ENCODE measurements around the gene NDST1. TPM values are rescaled to one million over a fixed set of nuclear protein-coding genes. Genes with fewer than 3 reads are reported as not detected.

The NDST1 gene
- total RNA-seq, 1 experiment from 2014 or later: 33.1 TPM

DNA sequence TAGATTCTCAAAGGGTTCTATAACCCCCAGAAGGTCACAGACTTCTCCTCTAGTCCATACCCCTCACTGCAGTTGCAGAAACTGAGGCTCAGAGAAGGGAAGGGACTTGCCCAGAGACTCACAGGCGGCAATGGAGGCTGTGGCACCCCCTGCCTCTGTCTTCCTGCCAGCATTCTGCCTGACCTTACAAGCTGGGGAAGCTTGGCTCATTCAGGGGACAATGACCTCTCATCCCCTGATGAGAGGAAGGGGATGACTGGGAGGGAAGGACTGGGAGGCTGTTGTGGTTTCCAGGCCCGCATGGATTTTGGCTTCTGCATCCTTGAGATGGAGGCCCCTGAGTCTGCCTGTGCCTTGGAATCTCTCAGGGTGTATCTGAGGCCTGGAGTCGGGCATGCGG, 897 bp downstream of the NDST1 start (continued):
- TF ChIP-seq ZNF274 (IDR thresholded peaks at IDR 0.05; ENCODE audit: low read depth, low read length) (no peak), POLR2AphosphoS5 (IDR thresholded peaks at IDR 0.05; ENCODE audit: low read depth, low read length) (no peak), FOSL1 (IDR thresholded peaks at IDR 0.05; ENCODE audit: low read depth) (no peak), SIN3A (IDR thresholded peaks at IDR 0.05; ENCODE audit: low read depth) (no peak), CEBPB (IDR thresholded peaks at IDR 0.05; ENCODE audit: low read depth) (no peak), ELF1 (IDR thresholded peaks at IDR 0.05; ENCODE audit: borderline replicate concordance, low read depth) (no peak)
- TF ChIP-seq, protein P1, sequence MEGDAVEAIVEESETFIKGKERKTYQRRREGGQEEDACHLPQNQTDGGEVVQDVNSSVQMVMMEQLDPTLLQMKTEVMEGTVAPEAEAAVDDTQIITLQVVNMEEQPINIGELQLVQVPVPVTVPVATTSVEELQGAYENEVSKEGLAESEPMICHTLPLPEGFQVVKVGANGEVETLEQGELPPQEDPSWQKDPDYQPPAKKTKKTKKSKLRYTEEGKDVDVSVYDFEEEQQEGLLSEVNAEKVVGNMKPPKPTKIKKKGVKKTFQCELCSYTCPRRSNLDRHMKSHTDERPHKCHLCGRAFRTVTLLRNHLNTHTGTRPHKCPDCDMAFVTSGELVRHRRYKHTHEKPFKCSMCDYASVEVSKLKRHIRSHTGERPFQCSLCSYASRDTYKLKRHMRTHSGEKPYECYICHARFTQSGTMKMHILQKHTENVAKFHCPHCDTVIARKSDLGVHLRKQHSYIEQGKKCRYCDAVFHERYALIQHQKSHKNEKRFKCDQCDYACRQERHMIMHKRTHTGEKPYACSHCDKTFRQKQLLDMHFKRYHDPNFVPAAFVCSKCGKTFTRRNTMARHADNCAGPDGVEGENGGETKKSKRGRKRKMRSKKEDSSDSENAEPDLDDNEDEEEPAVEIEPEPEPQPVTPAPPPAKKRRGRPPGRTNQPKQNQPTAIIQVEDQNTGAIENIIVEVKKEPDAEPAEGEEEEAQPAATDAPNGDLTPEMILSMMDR (IDR thresholded peaks at IDR 0.05 in 2 of 3, conservative IDR thresholded peaks at IDR 0.05 in 1 of 3; ENCODE audit: borderline replicate concordance in 1 of 3, insufficient read depth in 1 of 3, low read depth in 2 of 3, low read length in 2 of 3): no peak

DNA sequence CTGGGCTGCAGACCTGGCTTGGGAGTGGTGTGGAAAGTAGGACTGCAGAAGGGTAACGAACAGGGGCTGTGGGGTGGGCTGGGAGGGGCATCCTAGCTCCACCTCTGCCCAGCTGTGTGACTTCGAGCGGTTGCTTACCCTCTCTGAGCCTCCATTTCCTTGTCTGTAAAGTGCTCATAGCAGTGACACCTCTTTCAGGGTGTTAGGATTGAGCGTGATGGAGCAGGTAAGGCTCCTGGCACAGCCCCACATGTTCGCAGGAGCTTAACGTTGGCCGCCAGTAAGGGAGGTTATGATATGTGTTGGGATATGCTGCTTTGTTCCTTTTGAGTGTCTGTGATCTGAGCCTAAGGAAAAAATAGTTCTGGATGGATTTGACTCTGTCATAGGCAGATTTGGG, 2.1 kb downstream of the NDST1 start:
- BruUV-seq (replicated peaks): no TSS peak
- Histone ChIP-seq H2AFZ (ENCODE audit: low read depth, low read length, poor library complexity, severe bottlenecking) (no peak overlapping the region), H3K4me2 (ENCODE audit: low read length) (no peak overlapping the region), H3K27me3 (ENCODE audit: insufficient read depth, low read length) (no peaks in the 10 kb centered on the region), H3K4me1 (ENCODE audit: control insufficient read depth in 1 of 2, insufficient read depth in 2 of 2, low read length in 2 of 2) (peaks cover 7 to 40% of the 10 kb centered on the region in 2 experiments; a peak in 3 of 4 replicates), H3K9ac (ENCODE audit: low read length) (no peak overlapping the region), H4K20me1 (ENCODE audit: insufficient read depth) (no peaks in the 10 kb centered on the region; the same call in 1 of the 2 replicates), H3K9me2 (ENCODE audit: insufficient read depth) (no peaks in the 10 kb centered on the region), H3K36me3 (ENCODE audit: control insufficient read depth in 1 of 2, insufficient read depth in 2 of 2, low read length in 2 of 2) (no peaks in the 10 kb centered on the region), H3K79me2 (ENCODE audit: insufficient read depth, low read length) (peaks cover 66% of the 10 kb centered on the region), H3K27ac (ENCODE audit: low read depth, low read length) (no peak overlapping the region), H3K4me3 (replicated peaks in 1 of 2; ENCODE audit: low read depth in 1 of 2, low read length in 2 of 2) (no peak overlapping the region), H3K9me3 (ENCODE audit: control insufficient read depth in 1 of 2, insufficient read depth in 1 of 2, low read depth in 1 of 2, low read length in 2 of 2) (no peaks in the 10 kb centered on the region)
- intact Hi-C loops (cut with micrococcal nuclease): no loop called here
- ChIA-PET POLR2A (no interaction called here), CTCF (no interaction called here), RAD21 (ENCODE audit: low non-redundant PET in 1 of 2, low total read pairs in 2 of 2, uncharacterized antibody in 2 of 2, unreplicated experiment in 2 of 2) (no interaction called here)
- TF ChIP-seq FOSL1 (IDR thresholded peaks at IDR 0.05; ENCODE audit: low read depth): no peak
- TF ChIP-seq, protein P2, sequence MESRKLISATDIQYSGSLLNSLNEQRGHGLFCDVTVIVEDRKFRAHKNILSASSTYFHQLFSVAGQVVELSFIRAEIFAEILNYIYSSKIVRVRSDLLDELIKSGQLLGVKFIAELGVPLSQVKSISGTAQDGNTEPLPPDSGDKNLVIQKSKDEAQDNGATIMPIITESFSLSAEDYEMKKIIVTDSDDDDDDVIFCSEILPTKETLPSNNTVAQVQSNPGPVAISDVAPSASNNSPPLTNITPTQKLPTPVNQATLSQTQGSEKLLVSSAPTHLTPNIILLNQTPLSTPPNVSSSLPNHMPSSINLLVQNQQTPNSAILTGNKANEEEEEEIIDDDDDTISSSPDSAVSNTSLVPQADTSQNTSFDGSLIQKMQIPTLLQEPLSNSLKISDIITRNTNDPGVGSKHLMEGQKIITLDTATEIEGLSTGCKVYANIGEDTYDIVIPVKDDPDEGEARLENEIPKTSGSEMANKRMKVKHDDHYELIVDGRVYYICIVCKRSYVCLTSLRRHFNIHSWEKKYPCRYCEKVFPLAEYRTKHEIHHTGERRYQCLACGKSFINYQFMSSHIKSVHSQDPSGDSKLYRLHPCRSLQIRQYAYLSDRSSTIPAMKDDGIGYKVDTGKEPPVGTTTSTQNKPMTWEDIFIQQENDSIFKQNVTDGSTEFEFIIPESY (IDR thresholded peaks at IDR 0.05; ENCODE audit: extremely low read depth, insufficient replicate concordance, low read length): no peak
- TF ChIP-seq RAD21 (IDR thresholded peaks at IDR 0.05; ENCODE audit: low read depth): no peak
- no peak for TF ChIP-seq EZH2phosphoT487 (IDR thresholded peaks at IDR 0.05; ENCODE audit: borderline replicate concordance)
- TF ChIP-seq CEBPB (IDR thresholded peaks at IDR 0.05; ENCODE audit: low read depth): no peak
- no peak for TF ChIP-seq TCF7L2 (IDR thresholded peaks at IDR 0.05; ENCODE audit: borderline replicate concordance, extremely low read depth, insufficient read depth, insufficient read length)
- no peak for TF ChIP-seq SP1 (IDR thresholded peaks at IDR 0.05; ENCODE audit: low read depth)
- DNase-seq (ENCODE audit: low read depth, low spot score) (no peak), ATAC-seq (no peak)
